NT2/D1 (cell line): ENCODE results near the gene TMEM225B.
"Not testable (repeated sequence)": the region's sequence is repeated elsewhere in the genome, so short reads cannot be mapped to it uniquely, and the experiment has no call there.

ENCODE experiments used
- DNase-seq: peaks from one replicate; pipeline ENCODE4 v3.0.0-alpha.2; 2011; ENCODE audit warnings: low read depth, low spot score
- H3K27me3 ChIP-seq: 2 replicates; pipeline ENCODE4 v1.6.0; 2011; ENCODE audit warnings: mild to moderate bottlenecking; ENCODE audit not compliant: insufficient read length, insufficient read depth
- H3K36me3 ChIP-seq: 2 replicates; pipeline ENCODE4 v1.6.1; 2011; ENCODE audit warnings: mild to moderate bottlenecking, low read length, mixed read lengths; ENCODE audit not compliant: insufficient read depth, insufficient read length
- H3K4me1 ChIP-seq: 2 replicates; pipeline ENCODE4 v1.5.1; 2011; ENCODE audit not compliant: insufficient read depth, insufficient read length
- H3K4me3 ChIP-seq: 2 replicates; pipeline ENCODE4 v1.5.1; 2011; ENCODE audit warnings: low read depth; ENCODE audit not compliant: insufficient read length
- H3K9ac ChIP-seq: 2 replicates; pipeline ENCODE4 v1.6.0; 2011; ENCODE audit warnings: low read depth; ENCODE audit not compliant: insufficient read length
- H3K9me3 ChIP-seq: 2 replicates; pipeline ENCODE4 v1.5.1; 2011; ENCODE audit warnings: mild to moderate bottlenecking, low read length; ENCODE audit not compliant: insufficient read depth
- SUZ12 ChIP-seq: IDR thresholded peaks from 2 replicates; pipeline ENCODE4 v1.6.1; 2011; ENCODE audit not compliant: insufficient read length, insufficient read depth; ENCODE audit errors: extremely low read depth
- YY1 ChIP-seq: IDR thresholded peaks from 2 replicates; pipeline ENCODE4 v1.6.1; 2011; ENCODE audit not compliant: insufficient read length, insufficient read depth
- ZNF274 ChIP-seq: IDR thresholded peaks from 2 replicates; pipeline ENCODE4 v1.6.1; 2011; ENCODE audit warnings: mild to moderate bottlenecking, low read depth, low read length

Gene TMEM225B

GRCh38 chr7:99639267-99639666 is 41.2 kb downstream of the TMEM225B start:
- peaks cover 3% of the 10 kb centered on the region for H3K36me3 ChIP-seq
- H3K9ac ChIP-seq: no peak overlapping the region
- no peak overlapping the region for H3K4me3 ChIP-seq
- peak; percentile 50 for DNase-seq
- H3K4me1 ChIP-seq: no peaks in the 10 kb centered on the region
- no peaks in the 10 kb centered on the region for H3K27me3 ChIP-seq
- TF ChIP-seq SUZ12: no peak
- TF ChIP-seq ZNF274: no peak
- no peak for TF ChIP-seq YY1
- no peaks in the 10 kb centered on the region for H3K9me3 ChIP-seq

DNA sequence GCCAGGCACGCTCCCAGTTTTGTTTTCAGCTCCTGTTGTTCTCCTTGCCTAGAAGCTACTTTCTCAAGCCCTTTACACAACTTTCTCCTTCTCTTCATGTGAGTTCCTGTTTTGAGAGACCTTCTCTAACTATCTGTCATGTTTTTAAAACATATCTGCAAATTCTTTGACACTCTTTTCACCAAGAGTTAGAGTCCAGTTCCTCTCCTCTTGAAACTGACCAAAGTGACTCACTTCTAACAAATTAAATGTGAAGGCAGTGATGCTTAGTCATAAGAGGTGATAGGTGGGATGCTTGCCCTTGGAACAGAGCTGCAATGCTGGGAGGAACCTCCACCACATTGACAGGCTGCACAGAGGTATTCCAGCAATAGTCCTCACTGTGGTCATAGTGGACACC is 44.0 kb downstream of the TMEM225B start:
- no peaks in the 10 kb centered on the region for H3K4me1 ChIP-seq
- no peaks in the 10 kb centered on the region for H3K27me3 ChIP-seq
- H3K9ac ChIP-seq: no peak overlapping the region
- H3K36me3 ChIP-seq: peaks cover 3% of the 10 kb centered on the region
- no peaks in the 10 kb centered on the region for H3K9me3 ChIP-seq
- no peak for DNase-seq
- TF ChIP-seq SUZ12 (no peak), YY1 (no peak), ZNF274 (no peak)
- no peak overlapping the region for H3K4me3 ChIP-seq

- TF ChIP-seq YY1 (no peak), ZNF274 (no peak), SUZ12 (no peak)
Measured at GRCh38 chr7:99643464-99643863, 45.4 kb downstream of the TMEM225B start.

GRCh38 chr7:99644431-99644830 is 46.4 kb downstream of the TMEM225B start:
- no peaks in the 10 kb centered on the region for H3K27me3 ChIP-seq
- TF ChIP-seq SUZ12: no peak
- no peak for TF ChIP-seq ZNF274
- TF ChIP-seq YY1: no peak
- H3K4me1 ChIP-seq: no peaks in the 10 kb centered on the region
- no peaks in the 10 kb centered on the region for H3K9me3 ChIP-seq
- DNase-seq: no peak
- H3K4me3 ChIP-seq: no peak overlapping the region
- no peaks in the 10 kb centered on the region for H3K36me3 ChIP-seq
- no peak overlapping the region for H3K9ac ChIP-seq

More at GRCh38 chr7:99643464-99643863, 45.4 kb downstream of the TMEM225B start:
- no peaks in the 10 kb centered on the region for H3K27me3 ChIP-seq
- H3K9me3 ChIP-seq: no peaks in the 10 kb centered on the region
- peaks cover 3% of the 10 kb centered on the region for H3K36me3 ChIP-seq
- no peak overlapping the region for H3K9ac ChIP-seq
- no peak for DNase-seq
- no peak overlapping the region for H3K4me3 ChIP-seq
- H3K4me1 ChIP-seq: no peaks in the 10 kb centered on the region

DNA sequence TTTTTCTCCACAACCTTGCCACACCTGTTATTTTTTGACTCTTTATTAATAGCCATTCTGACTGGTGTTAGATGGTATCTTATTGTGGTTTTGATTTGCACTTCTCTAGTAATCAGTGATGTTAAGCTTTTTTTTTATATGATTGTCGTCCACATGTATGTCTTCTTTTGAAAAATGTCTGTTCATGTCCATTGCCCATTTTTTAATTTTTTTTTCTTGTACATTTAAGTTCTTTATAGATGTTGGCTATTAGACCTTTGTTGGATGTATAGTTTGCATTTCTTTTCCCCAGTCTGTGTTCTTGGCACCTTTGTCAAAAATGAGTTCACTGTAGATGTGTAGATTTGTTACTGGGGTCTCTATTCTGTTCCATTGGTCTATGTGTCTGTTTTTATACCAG is 47.5 kb downstream of the TMEM225B start:
- Histone ChIP-seq H3K4me3 (no peak overlapping the region), H3K27me3 (no peaks in the 10 kb centered on the region), H3K36me3 (no peaks in the 10 kb centered on the region), H3K4me1 (no peaks in the 10 kb centered on the region), H3K9ac (no peak overlapping the region), H3K9me3 (no peaks in the 10 kb centered on the region)
- no peak for TF ChIP-seq ZNF274
- TF ChIP-seq SUZ12: no peak
- no peak for TF ChIP-seq YY1
- DNase-seq: no peak

DNA sequence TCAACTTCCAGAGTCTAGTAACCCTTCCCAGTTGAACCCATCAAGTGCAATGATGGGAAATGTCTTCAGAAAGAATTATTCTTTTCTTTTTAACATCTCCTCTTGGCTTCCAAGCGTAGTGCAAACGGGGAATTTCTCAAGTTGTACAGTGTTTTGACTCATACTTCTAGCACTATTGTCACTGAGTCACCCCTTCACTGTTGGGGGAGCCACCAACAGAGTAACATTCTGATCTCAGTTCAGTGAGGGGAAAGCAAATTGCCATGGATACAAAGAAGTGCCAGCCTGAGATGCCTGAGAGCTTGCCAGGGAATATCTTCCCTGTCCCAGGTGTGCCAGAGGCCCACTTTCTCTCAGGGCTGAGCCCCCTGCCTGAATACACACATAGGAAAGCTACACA is 50.8 kb downstream of the TMEM225B start:
- H3K36me3 ChIP-seq: no peaks in the 10 kb centered on the region
- H3K4me3 ChIP-seq: no peak overlapping the region
- TF ChIP-seq SUZ12 (no peak), ZNF274 (no peak), YY1 (no peak)
- H3K4me1 ChIP-seq: no peaks in the 10 kb centered on the region
- no peak overlapping the region for H3K9ac ChIP-seq
- DNase-seq: no peak
- no peaks in the 10 kb centered on the region for H3K27me3 ChIP-seq
- no peaks in the 10 kb centered on the region for H3K9me3 ChIP-seq

DNA sequence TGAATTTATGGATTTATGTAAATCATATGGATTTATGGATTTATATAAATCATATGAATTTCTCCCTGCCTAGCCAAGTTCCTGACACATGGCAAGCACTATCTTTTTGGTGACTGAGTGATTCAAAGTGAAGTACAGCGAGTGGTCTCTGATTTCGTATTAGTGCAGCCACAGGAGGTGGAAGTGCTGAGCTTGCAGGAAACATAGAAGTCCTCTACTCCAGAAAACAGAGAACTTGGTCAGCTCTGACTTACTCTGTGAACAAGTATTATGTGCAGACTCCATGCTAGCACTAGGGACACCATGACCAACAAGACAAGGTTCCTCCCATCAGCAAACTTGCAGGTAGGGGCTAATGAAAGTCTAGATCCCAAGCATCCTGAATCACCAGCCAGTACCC is 53.2 kb downstream of the TMEM225B start:
- no peaks in the 10 kb centered on the region for H3K27me3 ChIP-seq
- H3K9ac ChIP-seq: no peak overlapping the region
- H3K9me3 ChIP-seq: no peaks in the 10 kb centered on the region
- no peak overlapping the region for H3K4me3 ChIP-seq
- no peaks in the 10 kb centered on the region for H3K36me3 ChIP-seq
- no peaks in the 10 kb centered on the region for H3K4me1 ChIP-seq
- TF ChIP-seq ZNF274: no peak
- TF ChIP-seq YY1: no peak
- no peak for TF ChIP-seq SUZ12
- no peak for DNase-seq

DNA sequence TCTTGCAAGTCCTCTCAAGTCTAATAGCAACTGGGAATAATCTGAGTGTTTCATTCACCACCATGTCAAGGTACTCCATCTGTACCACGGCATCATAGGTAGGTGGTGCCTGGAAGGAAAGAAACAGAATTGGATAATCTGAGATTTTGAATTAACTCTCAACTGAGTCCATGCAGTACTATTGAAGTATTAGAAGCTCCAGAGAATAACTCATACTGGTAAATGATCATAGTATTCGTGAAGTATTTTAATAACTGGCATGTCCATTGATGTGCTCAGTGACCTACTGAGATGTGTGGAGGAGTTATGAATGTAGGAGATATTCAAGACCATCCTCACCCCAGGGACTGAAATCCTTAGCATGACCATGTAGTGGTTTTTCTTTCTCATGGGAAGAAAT is 54.6 kb downstream of the TMEM225B start:
- no peaks in the 10 kb centered on the region for H3K27me3 ChIP-seq
- H3K36me3 ChIP-seq: no peaks in the 10 kb centered on the region
- H3K9me3 ChIP-seq: no peaks in the 10 kb centered on the region
- no peak overlapping the region for H3K9ac ChIP-seq
- no peak overlapping the region for H3K4me3 ChIP-seq
- no peak for DNase-seq
- TF ChIP-seq ZNF274 (no peak), SUZ12 (no peak)
- no peaks in the 10 kb centered on the region for H3K4me1 ChIP-seq

DNA sequence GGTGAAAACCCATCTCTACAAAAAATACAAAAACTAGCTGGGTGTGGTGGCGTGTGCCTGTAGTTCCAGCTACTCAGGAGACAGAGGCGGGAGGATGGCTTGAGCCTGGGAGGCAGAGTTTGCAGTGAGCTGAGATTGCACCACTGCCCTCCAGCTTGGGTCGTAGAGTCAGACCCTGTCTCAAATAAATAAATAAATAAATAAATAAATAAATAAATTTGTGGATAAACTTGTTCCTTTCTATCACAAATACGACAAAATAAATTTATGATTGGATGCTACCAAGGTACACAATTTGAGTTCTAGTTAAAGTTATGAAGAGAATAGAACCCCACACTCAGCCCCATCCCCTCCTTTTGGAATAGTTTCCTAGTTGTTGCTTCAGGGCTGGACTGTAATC is 55.2 kb downstream of the TMEM225B start:
- not testable (repeated sequence) for DNase-seq, H3K27me3 ChIP-seq, H3K9me3 ChIP-seq, H3K4me3 ChIP-seq, H3K4me1 ChIP-seq, H3K36me3 ChIP-seq, H3K9ac ChIP-seq
